ENCODE results near the gene SLC38A5.

The SLC38A5 gene

DNA sequence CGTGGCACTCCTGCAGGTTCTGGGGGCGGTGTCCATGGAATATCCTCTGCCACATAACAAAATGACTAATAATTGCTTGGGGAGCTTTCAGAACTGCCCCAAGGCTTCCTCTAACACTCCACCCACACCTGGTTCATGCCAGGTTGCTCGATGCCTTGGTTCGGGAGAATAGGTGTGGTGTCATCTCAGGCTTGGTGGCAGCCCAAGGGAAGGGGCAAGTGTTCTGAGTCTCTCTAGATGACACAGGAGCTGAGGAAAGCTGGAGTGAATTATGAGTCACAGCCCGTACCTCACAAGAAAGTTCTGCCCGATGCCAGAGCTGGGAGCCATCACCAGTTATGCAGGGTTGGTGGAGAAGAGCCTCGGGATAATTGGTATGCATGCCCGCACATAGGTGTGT lies 20.6 kb upstream of the SLC38A5 start:
- no peaks in the 10 kb centered on the region for H3K4me1 ChIP-seq (ENCODE audit: insufficient read depth, low read length)
- no peaks in the 10 kb centered on the region for H3K9me3 ChIP-seq (ENCODE audit: insufficient read depth, low read depth, low read length)
- H3K36me3 ChIP-seq (ENCODE audit: insufficient read depth, low read length): peaks cover 4% of the 10 kb centered on the region; the same call in 1 of the 2 replicates
- no peak overlapping the region for H3K9ac ChIP-seq (ENCODE audit: low read depth, low read length)
- H3K4me3 ChIP-seq (ENCODE audit: low read length): no peak overlapping the region
- WGBS: 89% methylated on average over 7 of the region's 8 CpGs
- no peak overlapping the region for H3K27ac ChIP-seq (ENCODE audit: low read depth, low read length)
- H3K27me3 ChIP-seq (ENCODE audit: insufficient read depth, low read length): no peaks in the 10 kb centered on the region

GRCh38 chrX:48489892-48490291 lies 19.8 kb upstream of the SLC38A5 start:
- H3K9ac ChIP-seq (ENCODE audit: low read depth, low read length): no peak overlapping the region
- peaks cover 10% of the 10 kb centered on the region; the same call in 1 of the 2 replicates for H3K36me3 ChIP-seq (ENCODE audit: insufficient read depth, low read length)
- no peak overlapping the region for H3K4me3 ChIP-seq (ENCODE audit: low read length)
- H3K4me1 ChIP-seq (ENCODE audit: insufficient read depth, low read length): no peaks in the 10 kb centered on the region
- 95% methylated on average over 2 of the region's 2 CpGs for WGBS
- H3K27me3 ChIP-seq (ENCODE audit: insufficient read depth, low read length): no peaks in the 10 kb centered on the region
- H3K9me3 ChIP-seq (ENCODE audit: insufficient read depth, low read depth, low read length): no peaks in the 10 kb centered on the region
- no peak overlapping the region for H3K27ac ChIP-seq (ENCODE audit: low read depth, low read length)

GRCh38 chrX:48489296-48489695 lies 19.2 kb upstream of the SLC38A5 start:
- Histone ChIP-seq H3K9me3 (ENCODE audit: insufficient read depth, low read depth, low read length) (no peaks in the 10 kb centered on the region), H3K4me3 (ENCODE audit: low read length) (no peak overlapping the region), H3K4me1 (ENCODE audit: insufficient read depth, low read length) (no peaks in the 10 kb centered on the region), H3K27me3 (ENCODE audit: insufficient read depth, low read length) (no peaks in the 10 kb centered on the region), H3K9ac (ENCODE audit: low read depth, low read length) (no peak overlapping the region), H3K27ac (ENCODE audit: low read depth, low read length) (no peak overlapping the region), H3K36me3 (ENCODE audit: insufficient read depth, low read length) (peaks cover 14% of the 10 kb centered on the region; the same call in 1 of the 2 replicates)
- 90% methylated on average over 9 of the region's 9 CpGs for WGBS

DNA sequence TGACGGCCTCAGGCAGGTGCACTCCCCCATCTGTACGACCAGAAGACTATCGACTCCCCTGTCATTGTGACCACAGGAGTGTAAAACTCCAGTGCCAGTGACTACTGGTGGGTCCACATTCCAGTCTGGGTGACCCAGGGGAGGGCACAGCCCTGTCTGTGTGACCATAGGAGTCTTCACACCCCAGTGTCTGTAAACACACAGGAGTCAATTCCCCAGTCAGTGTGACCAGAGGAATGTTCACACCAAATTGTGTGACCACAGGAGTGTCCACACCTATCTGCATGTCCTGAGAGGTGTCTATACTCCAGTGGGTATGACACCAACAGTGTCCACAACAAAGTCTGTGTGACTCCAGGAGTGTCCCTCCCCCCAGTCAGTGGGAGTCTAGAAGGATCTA lies 18.0 kb upstream of the SLC38A5 start:
- H3K27me3 ChIP-seq (ENCODE audit: insufficient read depth, low read length): no peaks in the 10 kb centered on the region
- WGBS: 91% methylated on average over 3 of the region's 3 CpGs
- H3K36me3 ChIP-seq (ENCODE audit: insufficient read depth, low read length): peaks cover 22% of the 10 kb centered on the region
- no peaks in the 10 kb centered on the region for H3K9me3 ChIP-seq (ENCODE audit: insufficient read depth, low read depth, low read length)
- H3K27ac ChIP-seq (ENCODE audit: low read depth, low read length): no peak overlapping the region
- no peak overlapping the region for H3K4me3 ChIP-seq (ENCODE audit: low read length)
- no peaks in the 10 kb centered on the region for H3K4me1 ChIP-seq (ENCODE audit: insufficient read depth, low read length)
- no peak overlapping the region for H3K9ac ChIP-seq (ENCODE audit: low read depth, low read length)

DNA sequence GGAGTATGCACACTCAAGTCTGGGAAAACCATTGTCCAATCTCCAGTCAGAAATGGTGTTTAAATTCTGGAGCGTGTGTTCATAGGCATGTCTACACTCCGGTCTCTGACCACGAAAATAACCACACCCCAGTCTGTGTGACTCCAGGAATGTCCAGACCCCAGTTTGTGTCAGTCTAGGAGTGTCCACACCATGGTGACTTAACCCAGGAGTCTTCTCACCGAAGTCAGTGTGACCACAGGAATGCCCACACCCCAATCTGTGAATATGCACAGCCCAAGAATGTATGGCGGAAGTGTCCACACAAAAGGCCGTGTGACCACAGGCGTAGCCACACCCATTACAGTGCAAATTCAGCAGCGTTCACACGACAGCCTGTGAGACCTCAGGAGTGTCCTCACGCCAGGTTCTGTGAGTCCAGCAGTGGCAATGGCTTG lies 17.3 kb upstream of the SLC38A5 start:
- H3K4me3 ChIP-seq (ENCODE audit: low read length): no peak overlapping the region
- H3K27me3 ChIP-seq (ENCODE audit: insufficient read depth, low read length): no peaks in the 10 kb centered on the region
- H3K4me1 ChIP-seq (ENCODE audit: insufficient read depth, low read length): no peaks in the 10 kb centered on the region
- no peak overlapping the region for H3K9ac ChIP-seq (ENCODE audit: low read depth, low read length)
- H3K27ac ChIP-seq (ENCODE audit: low read depth, low read length): no peak overlapping the region
- H3K36me3 ChIP-seq (ENCODE audit: insufficient read depth, low read length): peaks cover 28% of the 10 kb centered on the region
- no peaks in the 10 kb centered on the region for H3K9me3 ChIP-seq (ENCODE audit: insufficient read depth, low read depth, low read length)
- WGBS: 90% methylated on average over 10 of the region's 10 CpGs

GRCh38 chrX:48482526-48482925 lies 12.5 kb upstream of the SLC38A5 start:
- no peak overlapping the region for H3K9ac ChIP-seq (ENCODE audit: low read depth, low read length)
- H3K27ac ChIP-seq (ENCODE audit: low read depth, low read length): no peak overlapping the region
- H3K4me3 ChIP-seq (ENCODE audit: low read length): no peak overlapping the region
- no peaks in the 10 kb centered on the region for H3K4me1 ChIP-seq (ENCODE audit: insufficient read depth, low read length)
- no peaks in the 10 kb centered on the region for H3K9me3 ChIP-seq (ENCODE audit: insufficient read depth, low read depth, low read length)
- peaks cover 53% of the 10 kb centered on the region for H3K36me3 ChIP-seq (ENCODE audit: insufficient read depth, low read length)
- WGBS: 88% methylated on average over 7 of the region's 7 CpGs
- H3K27me3 ChIP-seq (ENCODE audit: insufficient read depth, low read length): no peaks in the 10 kb centered on the region

DNA sequence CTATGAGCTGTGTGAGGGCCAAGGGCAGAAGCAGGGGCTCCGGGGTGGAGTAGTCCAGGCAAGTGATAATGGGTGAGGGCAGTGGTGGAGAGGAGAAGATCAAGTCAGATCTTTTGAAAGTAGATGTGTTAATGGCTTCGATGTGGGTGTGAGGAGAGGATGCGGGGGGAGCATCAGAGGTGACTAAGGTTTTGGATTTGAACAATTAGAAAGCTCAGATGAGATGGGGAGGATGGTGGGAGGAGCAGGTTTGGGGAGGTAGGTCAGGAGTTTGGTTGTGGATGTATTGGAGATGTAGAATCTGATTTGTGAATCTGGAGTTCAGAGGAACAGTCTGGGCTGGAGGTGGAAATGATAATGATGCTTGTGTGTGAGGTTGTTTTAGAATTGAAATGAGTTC lies 10.5 kb upstream of the SLC38A5 start:
- H3K9ac ChIP-seq (ENCODE audit: low read depth, low read length): no peak overlapping the region
- WGBS: 92% methylated on average over 3 of the region's 3 CpGs
- no peak overlapping the region for H3K27ac ChIP-seq (ENCODE audit: low read depth, low read length)
- H3K4me3 ChIP-seq (ENCODE audit: low read length): no peak overlapping the region
- no peaks in the 10 kb centered on the region for H3K9me3 ChIP-seq (ENCODE audit: insufficient read depth, low read depth, low read length)
- no peaks in the 10 kb centered on the region for H3K27me3 ChIP-seq (ENCODE audit: insufficient read depth, low read length)
- peaks cover 48% of the 10 kb centered on the region for H3K36me3 ChIP-seq (ENCODE audit: insufficient read depth, low read length)
- no peaks in the 10 kb centered on the region for H3K4me1 ChIP-seq (ENCODE audit: insufficient read depth, low read length)

- H3K4me1 ChIP-seq (ENCODE audit: insufficient read depth, low read length): no peaks in the 10 kb centered on the region
- peaks cover 44% of the 10 kb centered on the region for H3K36me3 ChIP-seq (ENCODE audit: insufficient read depth, low read length)
- no peak overlapping the region for H3K4me3 ChIP-seq (ENCODE audit: low read length)
- no peaks in the 10 kb centered on the region for H3K27me3 ChIP-seq (ENCODE audit: insufficient read depth, low read length)
- no peaks in the 10 kb centered on the region for H3K9me3 ChIP-seq (ENCODE audit: insufficient read depth, low read depth, low read length)
- WGBS: 90% methylated on average over 3 of the region's 3 CpGs
- no peak overlapping the region for H3K27ac ChIP-seq (ENCODE audit: low read depth, low read length)
- H3K9ac ChIP-seq (ENCODE audit: low read depth, low read length): no peak overlapping the region
Measured at GRCh38 chrX:48480142-48480541, 10.1 kb upstream of the SLC38A5 start.

- H3K27ac ChIP-seq (ENCODE audit: low read depth, low read length): no peak overlapping the region
- peaks cover 38% of the 10 kb centered on the region for H3K36me3 ChIP-seq (ENCODE audit: insufficient read depth, low read length)
- H3K4me3 ChIP-seq (ENCODE audit: low read length): no peak overlapping the region
- 99% methylated on average over 5 of the region's 5 CpGs for WGBS
- H3K4me1 ChIP-seq (ENCODE audit: insufficient read depth, low read length): peaks cover 4% of the 10 kb centered on the region; the same call in 1 of the 2 replicates
- H3K27me3 ChIP-seq (ENCODE audit: insufficient read depth, low read length): no peaks in the 10 kb centered on the region
- no peak overlapping the region for H3K9ac ChIP-seq (ENCODE audit: low read depth, low read length)
- H3K9me3 ChIP-seq (ENCODE audit: insufficient read depth, low read depth, low read length): no peaks in the 10 kb centered on the region
Measured at GRCh38 chrX:48478806-48479205, 8.7 kb upstream of the SLC38A5 start.

- peaks cover 10% of the 10 kb centered on the region; the same call in 1 of the 2 replicates for H3K4me1 ChIP-seq (ENCODE audit: insufficient read depth, low read length)
- no peak overlapping the region for H3K27ac ChIP-seq (ENCODE audit: low read depth, low read length)
- no peaks in the 10 kb centered on the region for H3K9me3 ChIP-seq (ENCODE audit: insufficient read depth, low read depth, low read length)
- peaks cover 32% of the 10 kb centered on the region for H3K36me3 ChIP-seq (ENCODE audit: insufficient read depth, low read length)
- H3K9ac ChIP-seq (ENCODE audit: low read depth, low read length): no peak overlapping the region
- no peaks in the 10 kb centered on the region for H3K27me3 ChIP-seq (ENCODE audit: insufficient read depth, low read length)
- no peak overlapping the region for H3K4me3 ChIP-seq (ENCODE audit: low read length)
- 92% methylated on average over 19 of the region's 19 CpGs for WGBS
Measured at GRCh38 chrX:48477960-48478755, 8.1 kb upstream of the SLC38A5 start.

- Histone ChIP-seq H3K27ac (ENCODE audit: low read depth, low read length) (no peak overlapping the region), H3K9me3 (ENCODE audit: insufficient read depth, low read depth, low read length) (no peaks in the 10 kb centered on the region), H3K9ac (ENCODE audit: low read depth, low read length) (peak overlapping the region; percentile 90), H3K4me3 (ENCODE audit: low read length) (peak overlapping the region; percentile 99), H3K27me3 (ENCODE audit: insufficient read depth, low read length) (no peaks in the 10 kb centered on the region), H3K4me1 (ENCODE audit: insufficient read depth, low read length) (peaks cover 21% of the 10 kb centered on the region; the same call in 1 of the 2 replicates), H3K36me3 (ENCODE audit: insufficient read depth, low read length) (peaks cover 20% of the 10 kb centered on the region)
- 46% methylated on average over 4 of the region's 4 CpGs for WGBS
Measured at GRCh38 chrX:48476919-48477318, 6.9 kb upstream of the SLC38A5 start.

Data from HUES64 (cell line).